Mesenchymal stem cell (in vitro differentiated cells and primary cell): Measurements from ENCODE around the gene SRSF2.
"Not testable (repeated sequence)": the region's sequence is repeated elsewhere in the genome, so short reads cannot be mapped to it uniquely, and the experiment has no call there.

Experiments
- DNase-seq: peaks from one replicate; pipeline ENCODE4 v3.0.0-alpha.2; 2013
- H2AFZ ChIP-seq: one replicate; pipeline ENCODE4 v1.6.1; 2013; ENCODE audit warnings: low read depth, mild to moderate bottlenecking, control low read depth, inconsistent platforms, low read length, moderate library complexity
- H2AK5ac ChIP-seq: 2 replicates; pipeline ENCODE4 v1.6.1; 2013; ENCODE audit warnings: low read length, moderate library complexity, mild to moderate bottlenecking, inconsistent platforms; ENCODE audit not compliant: severe bottlenecking
- H2BK120ac ChIP-seq: one replicate; pipeline ENCODE4 v1.6.1; 2013; ENCODE audit warnings: low read depth, mild to moderate bottlenecking, inconsistent platforms, low read length, moderate library complexity
- H2BK12ac ChIP-seq, 2 experiments: one replicate each; pipeline ENCODE4 v1.6.1; 2013; ENCODE audit warnings: inconsistent platforms in 2 of 2, low read length in 2 of 2, mild to moderate bottlenecking in 2 of 2, moderate library complexity in 2 of 2, control low read depth in 1 of 2
- H2BK15ac ChIP-seq: one replicate; pipeline ENCODE4 v1.6.1; 2013; ENCODE audit warnings: mild to moderate bottlenecking, low read depth, inconsistent platforms; ENCODE audit not compliant: poor library complexity, severe bottlenecking
- H2BK5ac ChIP-seq: 2 replicates; pipeline ENCODE4 v1.6.1; 2013; ENCODE audit warnings: low read depth, mild to moderate bottlenecking, low read length, control low read depth, inconsistent platforms; ENCODE audit not compliant: poor library complexity, severe bottlenecking
- H3K14ac ChIP-seq, 2 experiments: one replicate each; pipeline ENCODE4 v1.6.1; 2013; ENCODE audit warnings: inconsistent platforms in 2 of 2, low read length in 2 of 2, control low read depth in 1 of 2, mild to moderate bottlenecking in 1 of 2, moderate library complexity in 1 of 2
- H3K18ac ChIP-seq, 2 experiments: one replicate each; pipeline ENCODE4 v1.6.1; 2013; ENCODE audit warnings: inconsistent platforms in 2 of 2, low read length in 2 of 2, control low read depth in 1 of 2, low read depth in 1 of 2, mild to moderate bottlenecking in 1 of 2
- H3K23ac ChIP-seq, 2 experiments: one replicate each; pipeline ENCODE4 v1.6.1; 2013; ENCODE audit warnings: inconsistent platforms in 2 of 2, low read length in 2 of 2, mild to moderate bottlenecking in 2 of 2, moderate library complexity in 2 of 2, control low read depth in 1 of 2
- H3K27ac ChIP-seq: 2 replicates; pipeline ENCODE4 v1.5.1; 2013; ENCODE audit warnings: mild to moderate bottlenecking, moderate library complexity, low read length, control low read depth, inconsistent platforms; ENCODE audit not compliant: poor library complexity, severe bottlenecking
- H3K27me3 ChIP-seq, 2 experiments: 2 replicates each; pipeline versions ENCODE4 v1.6.1 to v1.7.0; 2013; ENCODE audit warnings: low read length in 2 of 2, mild to moderate bottlenecking in 2 of 2, moderate library complexity in 2 of 2, control low read depth in 1 of 2, inconsistent platforms in 1 of 2; ENCODE audit not compliant: control insufficient read depth in 1 of 2, insufficient read depth in 1 of 2
- H3K36me3 ChIP-seq, 2 experiments: 2 replicates each; pipeline versions ENCODE4 v1.6.1 to v1.7.0; 2013; ENCODE audit warnings: low read length in 2 of 2, control low read depth in 1 of 2, inconsistent platforms in 1 of 2, low read depth in 1 of 2, mild to moderate bottlenecking in 1 of 2; ENCODE audit not compliant: insufficient read depth in 2 of 2, control insufficient read depth in 1 of 2
- H3K4ac ChIP-seq, 2 experiments: one replicate each; pipeline ENCODE4 v1.6.1; 2013; ENCODE audit warnings: inconsistent platforms in 2 of 2, low read length in 2 of 2, mild to moderate bottlenecking in 2 of 2, moderate library complexity in 2 of 2, control low read depth in 1 of 2, low read depth in 1 of 2
- H3K4me1 ChIP-seq: 2 replicates; pipeline ENCODE4 v1.6.1; 2013; ENCODE audit warnings: low read depth, low read length, control low read depth; ENCODE audit not compliant: control insufficient read depth, insufficient read depth
- H3K4me2 ChIP-seq: 2 replicates; pipeline ENCODE4 v1.6.1; 2013; ENCODE audit warnings: low read length, mild to moderate bottlenecking, inconsistent platforms; ENCODE audit not compliant: poor library complexity, severe bottlenecking
- H3K4me3 ChIP-seq, 2 experiments: 2 replicates each; pipeline versions ENCODE4 v1.5.1 to v1.7.0; 2013; ENCODE audit warnings: low read length in 2 of 2, mild to moderate bottlenecking in 2 of 2, control low read depth in 1 of 2, low read depth in 1 of 2; ENCODE audit not compliant: insufficient read depth in 1 of 2
- H3K79me1 ChIP-seq: replicated peaks from 2 replicates; pipeline ENCODE4 v1.6.1; 2013; ENCODE audit warnings: mild to moderate bottlenecking, control low read depth, low read length, inconsistent platforms; ENCODE audit not compliant: poor library complexity, severe bottlenecking
- H3K9ac ChIP-seq: 2 replicates; pipeline ENCODE4 v1.7.0; 2013; ENCODE audit warnings: mild to moderate bottlenecking, low read length, moderate library complexity
- H3K9me3 ChIP-seq: 2 replicates; pipeline ENCODE4 v1.7.0; 2013; ENCODE audit warnings: mild to moderate bottlenecking, low read length; ENCODE audit not compliant: control insufficient read depth
- H4K8ac ChIP-seq: one replicate; pipeline ENCODE4 v1.6.1; 2013; ENCODE audit warnings: inconsistent platforms, mild to moderate bottlenecking, low read length, moderate library complexity
- H4K91ac ChIP-seq: one replicate; pipeline ENCODE4 v1.6.1; 2013; ENCODE audit warnings: mild to moderate bottlenecking, low read length, inconsistent platforms
- WGBS: methylation state at CpG from one replicate; pipeline ENCODE4 v1.1.7; 2013; ENCODE audit warnings: mixed read lengths; 5-methylcytosine and 5-hydroxymethylcytosine counted together

Gene SRSF2

DNA sequence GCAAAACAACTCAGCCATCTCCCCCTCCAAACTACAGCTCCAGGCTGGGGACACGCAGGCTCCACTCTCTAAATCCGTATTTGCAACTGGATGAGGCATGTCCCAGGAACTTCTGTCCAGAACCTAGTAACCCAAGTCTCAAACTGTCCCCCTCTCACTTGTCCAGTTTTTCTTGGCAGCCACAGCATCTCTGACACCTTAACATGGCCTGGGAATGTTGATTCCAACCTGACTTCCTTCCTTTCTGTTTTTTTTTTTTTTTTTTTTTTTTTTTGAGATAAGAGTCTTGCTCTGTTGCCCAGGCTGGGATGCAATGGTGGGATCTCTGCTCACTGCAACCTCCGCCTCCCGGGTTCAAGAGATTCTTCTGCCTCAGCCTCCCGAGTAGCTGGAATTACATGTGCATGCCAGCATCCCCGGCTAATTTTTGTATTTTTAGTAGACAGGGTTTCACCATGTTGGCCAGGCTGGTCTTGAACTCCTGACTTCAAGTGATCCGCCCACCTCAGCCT, 38.6 kb downstream of the SRSF2 start:
- Histone ChIP-seq H4K8ac (peak overlapping the region; percentile 41), H3K4ac (peak overlapping the region in 1 of 2 experiments; percentile 29)
- not testable (repeated sequence) for H3K9me3 ChIP-seq

DNA sequence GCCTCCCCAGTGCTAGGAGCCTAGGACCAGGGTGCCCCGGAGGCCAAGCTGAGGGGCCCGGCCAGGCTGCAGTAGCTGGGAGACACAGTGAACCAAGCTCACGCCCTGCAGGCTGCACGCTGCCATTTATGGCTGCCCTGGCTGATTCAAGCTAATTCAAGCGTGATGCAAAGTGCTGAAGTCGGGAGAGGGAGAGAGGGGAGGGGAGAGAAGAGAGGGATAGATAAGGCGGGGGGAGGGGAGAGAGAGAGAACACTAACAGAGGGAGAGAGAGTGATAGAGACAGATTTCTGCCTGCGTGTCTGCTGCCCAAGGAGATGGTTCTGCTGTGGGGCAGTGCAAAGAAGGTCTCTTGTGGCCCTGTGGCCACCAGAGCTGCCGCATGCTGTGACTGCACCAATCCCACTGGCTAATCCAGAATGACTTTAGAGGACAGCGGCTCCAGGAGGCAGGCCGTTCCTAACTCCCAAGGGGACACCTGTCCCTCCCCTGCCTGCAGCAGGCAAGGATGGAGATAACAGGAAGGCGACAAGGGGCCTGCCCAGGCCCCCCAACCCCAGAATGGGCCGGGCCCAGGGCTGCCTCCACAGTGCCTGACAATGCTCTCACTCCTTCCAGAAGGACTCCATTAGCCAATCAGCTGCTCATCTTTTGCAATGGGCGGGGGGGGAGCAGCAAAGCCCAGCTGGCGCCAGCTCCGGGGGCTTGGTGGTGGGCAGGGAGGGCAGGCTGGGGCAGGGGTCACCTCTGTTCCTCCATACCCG, 39.2 kb downstream of the SRSF2 start:
- no peaks in the 10 kb centered on the region for H3K27me3 ChIP-seq
- no peak overlapping the region for H2BK5ac ChIP-seq
- H3K4me2 ChIP-seq: no peak overlapping the region
- H2AFZ ChIP-seq: no peak overlapping the region
- H3K79me1 ChIP-seq: peaks cover 4% of the 10 kb centered on the region
- H2BK15ac ChIP-seq: no peak overlapping the region
- peak overlapping the region; percentile 47 for H3K27ac ChIP-seq
- H3K4me3 ChIP-seq: peak overlapping the region in 1 of 2 experiments; percentile 32
- WGBS: 43% methylated on average over 17 of the region's 17 CpGs
- H4K8ac ChIP-seq: peak overlapping the region; percentile 41
- H3K9me3 ChIP-seq: no peaks in the 10 kb centered on the region
- H4K91ac ChIP-seq: peak overlapping the region; percentile 24
- peak overlapping the region in 1 of 2 experiments; percentile 44 for H3K18ac ChIP-seq
- H3K4me1 ChIP-seq: peaks cover 62% of the 10 kb centered on the region
- DNase-seq: peak; percentile 77
- H3K36me3 ChIP-seq: peaks cover 0 to 6% of the 10 kb centered on the region in 2 experiments
- peak overlapping the region; percentile 46 for H2AK5ac ChIP-seq
- peak overlapping the region in 1 of 2 experiments; percentile 30 for H3K14ac ChIP-seq
- no peak overlapping the region for H2BK120ac ChIP-seq
- peak overlapping the region; percentile 29 to 36 for H3K4ac ChIP-seq
- H3K23ac ChIP-seq: no peak overlapping the region
- peak overlapping the region; percentile 69 for H3K9ac ChIP-seq
- peak overlapping the region in 1 of 2 experiments; percentile 26 for H2BK12ac ChIP-seq

More for the DNA sequence above, 38.6 kb downstream of the SRSF2 start:
- Histone ChIP-seq H3K18ac (peak overlapping the region in 1 of 2 experiments; percentile 44), H2AK5ac (peak overlapping the region; percentile 46), H3K4me1 (peaks cover 63% of the 10 kb centered on the region)
- 96% methylated on average over 7 of the region's 7 CpGs for WGBS
- H3K4me3 ChIP-seq, H3K27me3 ChIP-seq, H2BK12ac ChIP-seq, H3K79me1 ChIP-seq, DNase-seq, H3K9ac ChIP-seq, H2BK120ac ChIP-seq, H4K91ac ChIP-seq, H3K4me2 ChIP-seq, H2BK15ac ChIP-seq, H3K14ac ChIP-seq, H3K23ac ChIP-seq, H3K27ac ChIP-seq, H2AFZ ChIP-seq, H3K36me3 ChIP-seq, H2BK5ac ChIP-seq: not testable (repeated sequence)

DNA sequence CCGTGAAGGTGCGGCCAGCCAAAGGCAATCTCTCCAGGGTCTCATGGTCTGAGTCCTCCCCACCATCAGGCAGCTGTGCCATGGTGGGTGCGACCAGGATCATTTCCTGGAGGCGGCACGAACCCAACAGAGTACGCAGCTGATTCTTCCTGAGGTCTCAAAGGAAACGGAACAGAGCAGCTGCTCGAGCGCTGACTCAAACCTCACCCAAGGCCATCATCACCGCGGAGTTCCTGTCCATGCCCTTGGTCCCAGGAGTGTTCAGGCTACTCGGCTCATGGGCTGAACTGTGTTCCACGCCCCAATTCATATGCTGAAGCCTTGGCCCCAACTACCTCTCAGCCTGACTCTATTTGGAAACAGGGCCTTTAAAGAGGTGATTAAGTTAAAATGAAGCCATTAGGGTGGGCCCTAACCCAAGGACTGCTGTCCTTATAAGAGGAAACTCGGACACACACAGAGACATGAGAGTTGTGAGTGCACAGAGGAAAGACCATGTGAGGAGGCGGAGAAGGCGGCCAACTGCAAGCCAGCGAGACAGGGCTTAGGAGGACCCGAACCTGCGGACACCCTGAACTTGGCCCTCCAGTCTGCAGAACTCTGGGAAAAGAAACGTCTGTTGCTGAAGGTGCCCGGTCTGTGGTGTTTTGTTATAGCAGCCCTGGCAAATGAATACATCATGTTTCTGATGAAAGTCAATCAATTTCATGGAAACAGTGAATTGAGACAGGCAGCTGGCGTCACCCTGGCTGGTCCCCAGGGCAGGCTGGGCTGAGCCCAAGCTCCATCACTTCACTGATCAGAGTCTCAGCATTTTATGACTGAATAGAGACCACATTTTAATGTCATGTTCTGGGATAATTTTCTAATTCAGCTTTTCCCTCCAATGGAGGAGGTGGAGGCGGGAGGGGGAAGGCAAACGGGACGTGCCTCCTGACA, 40.1 kb downstream of the SRSF2 start:
- Histone ChIP-seq H3K27ac (peak overlapping the region; percentile 47), H2AK5ac (peak overlapping the region; percentile 78), H3K79me1 (peaks cover 4% of the 10 kb centered on the region), H3K27me3 (no peaks in the 10 kb centered on the region), H3K36me3 (peaks cover 0 to 4% of the 10 kb centered on the region in 2 experiments), H2BK15ac (peak overlapping the region; percentile 1), H3K23ac (no peak overlapping the region), H3K4me3 (peak overlapping the region in 1 of 2 experiments; percentile 32), H3K18ac (peak overlapping the region; percentile 6 to 55), H3K4me2 (no peak overlapping the region), H4K91ac (peak overlapping the region; percentile 59), H3K4me1 (peaks cover 60% of the 10 kb centered on the region), H2BK120ac (no peak overlapping the region), H3K14ac (peak overlapping the region in 1 of 2 experiments; percentile 35), H3K4ac (peak overlapping the region in 1 of 2 experiments; percentile 36), H2AFZ (no peak overlapping the region), H2BK12ac (peak overlapping the region; percentile 1 to 45), H4K8ac (no peak overlapping the region), H3K9ac (peak overlapping the region; percentile 69), H3K9me3 (no peaks in the 10 kb centered on the region), H2BK5ac (peak overlapping the region; percentile 20)
- DNase-seq: peak; percentile 63
- WGBS: 75% methylated on average over 24 of the region's 25 CpGs
